Activated B cell treated with CpG ODN at 0.5 μM for 24 hours (primary cell): Measurements from ENCODE around the gene CELF4. TPM values are rescaled to one million over a fixed set of nuclear protein-coding genes. Genes with fewer than 3 reads are reported as not detected.

Experiments
- ATAC-seq: fragments of 200-7000 bp; cut with Tn5 transposase; one replicate; pipeline ENCODE4 v1.10.0; 2021; ENCODE audit warnings: low read depth, mild to moderate bottlenecking, moderate library complexity
- CTCF ChIA-PET: fragments of 350-600 bp; sonication (Branson Sonifier 250); formaldehyde crosslinking; loops from one replicate; lab custom pipeline; 2021; ENCODE audit warnings: antibody characterized with exemption; lab: Charles Lee
- POLR2A ChIA-PET: fragments of 350-600 bp; sonication (Branson Sonifier 250); formaldehyde crosslinking; loops from one replicate; lab custom pipeline; 2021; ENCODE audit warnings: antibody characterized with exemption; lab: Charles Lee
- DNase-seq: peaks from one replicate; pipeline ENCODE4 v3.0.0; 2022
- H3K27ac Mint-ChIP-seq: one replicate; pipeline ENCODE4 v1.8.0; 2020; ENCODE audit warnings: mixed read lengths
- H3K27me3 Mint-ChIP-seq: one replicate; pipeline ENCODE4 v1.8.0; 2021; ENCODE audit warnings: mixed read lengths
- H3K36me3 Mint-ChIP-seq: one replicate; pipeline ENCODE4 v1.8.0; 2021; ENCODE audit warnings: low read depth, mixed read lengths
- H3K4me1 Mint-ChIP-seq: one replicate; pipeline ENCODE4 v1.8.0; 2021; ENCODE audit warnings: mixed read lengths
- H3K4me3 Mint-ChIP-seq: one replicate; pipeline ENCODE4 v1.8.0; 2020; ENCODE audit warnings: mild to moderate bottlenecking, mixed read lengths
- H3K9me3 Mint-ChIP-seq: one replicate; pipeline ENCODE4 v1.8.0; 2020; ENCODE audit warnings: mixed read lengths
- intact Hi-C: fragments of 100-400 bp; cut with micrococcal nuclease; formaldehyde crosslinking; loops from one replicate; pipeline ENCODE4 v1.15.1; 2024
- total RNA-seq: library from RNA; stranded (reverse); gene quantifications from 2 replicates; pipeline ENCODE4 v1.2.3, GENCODE V29; 2022
- TF ChIP-seq, protein P1 (sequence below): fragments of 200-600 bp; IDR thresholded peaks from one replicate; pipeline ENCODE4 v1.8.0; 2022; ENCODE audit warnings: antibody characterized with exemption, mild to moderate bottlenecking

Gene CELF4
- total RNA-seq, 1 donor from 2014 or later: not detected

DNA sequence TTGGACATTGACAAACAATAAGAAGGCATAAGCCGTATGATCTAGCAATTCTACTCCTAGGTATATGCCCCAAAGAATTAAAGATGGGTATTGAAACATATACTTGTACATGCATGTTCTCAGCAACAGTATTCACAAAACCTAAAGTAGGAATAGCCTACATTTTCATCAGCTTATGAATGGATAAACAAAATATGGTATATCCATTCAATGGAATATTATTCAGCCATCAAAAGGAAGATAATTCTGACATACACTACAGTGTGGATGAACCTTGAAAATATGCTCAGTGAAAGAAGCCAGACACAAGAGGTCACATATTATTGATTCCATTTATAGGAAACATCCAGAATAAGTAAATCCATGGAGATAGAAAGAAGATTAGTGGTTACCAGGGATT lies 56.0 kb downstream of the CELF4 start:
- intact Hi-C loops: no loop called here
- TF ChIP-seq, protein P1, sequence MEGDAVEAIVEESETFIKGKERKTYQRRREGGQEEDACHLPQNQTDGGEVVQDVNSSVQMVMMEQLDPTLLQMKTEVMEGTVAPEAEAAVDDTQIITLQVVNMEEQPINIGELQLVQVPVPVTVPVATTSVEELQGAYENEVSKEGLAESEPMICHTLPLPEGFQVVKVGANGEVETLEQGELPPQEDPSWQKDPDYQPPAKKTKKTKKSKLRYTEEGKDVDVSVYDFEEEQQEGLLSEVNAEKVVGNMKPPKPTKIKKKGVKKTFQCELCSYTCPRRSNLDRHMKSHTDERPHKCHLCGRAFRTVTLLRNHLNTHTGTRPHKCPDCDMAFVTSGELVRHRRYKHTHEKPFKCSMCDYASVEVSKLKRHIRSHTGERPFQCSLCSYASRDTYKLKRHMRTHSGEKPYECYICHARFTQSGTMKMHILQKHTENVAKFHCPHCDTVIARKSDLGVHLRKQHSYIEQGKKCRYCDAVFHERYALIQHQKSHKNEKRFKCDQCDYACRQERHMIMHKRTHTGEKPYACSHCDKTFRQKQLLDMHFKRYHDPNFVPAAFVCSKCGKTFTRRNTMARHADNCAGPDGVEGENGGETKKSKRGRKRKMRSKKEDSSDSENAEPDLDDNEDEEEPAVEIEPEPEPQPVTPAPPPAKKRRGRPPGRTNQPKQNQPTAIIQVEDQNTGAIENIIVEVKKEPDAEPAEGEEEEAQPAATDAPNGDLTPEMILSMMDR: no peak
- Mint-ChIP-seq H3K36me3 (no peaks in the 10 kb centered on the region), H3K27ac (no peak overlapping the region), H3K27me3 (peaks cover 1% of the 10 kb centered on the region), H3K9me3 (peaks cover 6% of the 10 kb centered on the region), H3K4me1 (no peaks in the 10 kb centered on the region), H3K4me3 (no peak overlapping the region)
- POLR2A ChIA-PET: no interaction called here
- CTCF ChIA-PET: no interaction called here
- DNase-seq (no peak), ATAC-seq (no peak)

DNA sequence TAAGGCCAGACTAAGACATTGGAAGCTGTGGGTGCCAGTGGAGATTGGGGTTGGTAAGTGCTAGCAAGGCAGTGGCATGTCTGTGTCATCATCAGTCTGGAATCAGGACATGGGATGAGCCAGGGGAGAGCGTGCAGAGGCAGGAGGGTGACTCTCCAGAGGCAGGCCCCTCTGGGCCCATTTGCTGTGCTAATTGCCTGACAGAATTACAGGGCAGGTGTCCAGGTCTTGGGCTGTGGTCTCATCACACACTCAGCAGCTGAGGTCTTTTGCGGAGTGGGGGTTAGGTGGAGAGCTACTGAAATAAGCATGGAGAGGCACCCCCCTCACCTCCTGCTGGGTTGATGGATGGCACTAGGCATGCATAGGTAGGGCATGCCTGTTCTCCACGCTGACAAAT lies 57.4 kb downstream of the CELF4 start:
- H3K9me3 Mint-ChIP-seq: peaks cover 6% of the 10 kb centered on the region
- ATAC-seq: no peak
- DNase-seq: no peak
- H3K27ac Mint-ChIP-seq: no peak overlapping the region
- TF ChIP-seq, protein P1: no peak
- CTCF ChIA-PET: no interaction called here
- no peak overlapping the region for H3K4me3 Mint-ChIP-seq
- intact Hi-C loops: no loop called here
- no peaks in the 10 kb centered on the region for H3K36me3 Mint-ChIP-seq
- POLR2A ChIA-PET: no interaction called here
- no peaks in the 10 kb centered on the region for H3K4me1 Mint-ChIP-seq
- no peaks in the 10 kb centered on the region for H3K27me3 Mint-ChIP-seq

DNA sequence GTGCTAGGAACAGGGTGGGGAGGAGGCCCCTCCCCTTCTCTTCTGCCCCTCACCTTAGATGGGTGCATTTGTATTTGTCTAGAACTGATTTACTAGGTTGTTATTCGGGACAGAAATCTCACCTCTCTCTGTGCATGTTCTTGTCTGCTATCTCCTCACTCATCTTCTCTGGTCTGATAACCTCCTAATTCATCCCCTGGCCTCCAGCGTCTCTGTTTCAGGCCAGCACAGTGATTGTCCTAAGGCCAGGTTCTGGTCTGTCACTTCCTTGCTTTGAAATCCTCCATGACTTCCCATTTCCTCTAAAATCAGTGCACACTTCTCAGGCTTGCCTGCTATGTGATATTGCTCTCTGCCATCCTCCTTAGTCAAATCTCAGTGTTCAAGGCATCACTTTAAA lies 58.4 kb downstream of the CELF4 start:
- peaks cover 6% of the 10 kb centered on the region for H3K9me3 Mint-ChIP-seq
- TF ChIP-seq, protein P1: no peak
- no peaks in the 10 kb centered on the region for H3K4me1 Mint-ChIP-seq
- H3K27me3 Mint-ChIP-seq: no peaks in the 10 kb centered on the region
- no peak overlapping the region for H3K27ac Mint-ChIP-seq
- intact Hi-C loops: no loop called here
- no peak for DNase-seq
- ChIA-PET CTCF (no interaction called here), POLR2A (no interaction called here)
- no peaks in the 10 kb centered on the region for H3K36me3 Mint-ChIP-seq
- H3K4me3 Mint-ChIP-seq: no peak overlapping the region
- no peak for ATAC-seq

DNA sequence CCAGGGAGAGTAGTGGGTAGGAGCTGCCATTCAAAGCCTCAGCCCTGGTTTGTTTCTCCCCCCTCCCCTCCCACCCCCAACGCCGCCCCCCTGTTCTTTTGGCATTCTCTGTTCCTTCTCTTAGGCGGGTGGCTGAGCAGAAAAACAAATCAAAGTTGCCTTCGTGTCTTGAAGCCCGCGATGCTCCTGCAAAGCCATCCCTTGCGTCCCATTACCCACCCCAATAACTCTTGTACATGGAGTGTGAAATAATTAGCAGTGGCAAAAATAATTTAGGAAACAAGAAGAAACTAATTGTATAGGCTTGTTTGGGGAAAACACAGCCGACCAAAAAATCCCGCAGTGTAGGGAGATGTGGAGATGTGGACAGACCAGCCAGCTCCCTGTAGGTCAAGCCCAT lies 59.6 kb downstream of the CELF4 start:
- ATAC-seq (no peak), DNase-seq (no peak)
- H3K27ac Mint-ChIP-seq: no peak overlapping the region
- intact Hi-C loops: no loop called here
- H3K4me1 Mint-ChIP-seq: no peaks in the 10 kb centered on the region
- ChIA-PET CTCF (no interaction called here), POLR2A (no interaction called here)
- H3K4me3 Mint-ChIP-seq: no peak overlapping the region
- H3K36me3 Mint-ChIP-seq: no peaks in the 10 kb centered on the region
- H3K9me3 Mint-ChIP-seq: peaks cover 6% of the 10 kb centered on the region
- TF ChIP-seq, protein P1: no peak
- peaks cover 1% of the 10 kb centered on the region for H3K27me3 Mint-ChIP-seq

DNA sequence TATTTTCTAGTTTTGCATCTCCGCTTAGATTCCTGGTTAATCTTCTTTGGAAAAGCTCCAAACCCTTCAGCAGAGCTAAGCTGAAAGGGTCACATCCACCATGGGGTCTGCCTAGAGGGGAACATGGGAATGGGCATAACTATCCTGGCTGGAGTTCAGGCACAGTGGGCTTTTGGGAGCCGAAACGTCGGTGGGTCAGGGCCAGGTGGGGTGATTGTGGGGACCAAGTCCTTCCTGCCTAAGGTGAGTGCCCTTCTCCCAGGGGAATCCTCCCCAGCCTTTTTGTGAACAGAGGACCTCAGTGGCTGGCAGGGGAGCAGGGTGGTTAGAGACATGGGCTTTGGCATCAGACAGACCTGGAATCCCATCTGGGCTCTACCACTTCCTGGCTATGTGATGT lies 60.3 kb downstream of the CELF4 start:
- CTCF ChIA-PET: no interaction called here
- intact Hi-C loops: no loop called here
- DNase-seq (no peak), ATAC-seq (no peak)
- Mint-ChIP-seq H3K27me3 (peaks cover 1% of the 10 kb centered on the region), H3K36me3 (no peaks in the 10 kb centered on the region), H3K27ac (no peak overlapping the region), H3K9me3 (peaks cover 6% of the 10 kb centered on the region), H3K4me3 (no peak overlapping the region), H3K4me1 (no peaks in the 10 kb centered on the region)
- TF ChIP-seq, protein P1: no peak
- POLR2A ChIA-PET: no interaction called here
